H9 (cell line): Measurements from ENCODE around the gene JMJD8. TPM values are rescaled to one million over a fixed set of nuclear protein-coding genes. Genes with fewer than 3 reads are reported as not detected.

Experiments
- DNase-seq: peaks from one replicate; pipeline ENCODE4 v3.0.0-alpha.2; 2017
- H2AFZ ChIP-seq: one replicate; pipeline ENCODE4 v1.6.1; 2013; ENCODE audit warnings: mild to moderate bottlenecking, low read length, control low read depth, moderate library complexity
- H2AK5ac ChIP-seq: 2 replicates; pipeline ENCODE4 v1.6.1; 2013; ENCODE audit warnings: low read length, control low read depth, mixed read lengths; ENCODE audit not compliant: insufficient read length
- H2BK120ac ChIP-seq: one replicate; pipeline ENCODE4 v1.6.1; 2013; ENCODE audit warnings: low read depth, mild to moderate bottlenecking, low read length, control low read depth, inconsistent platforms; ENCODE audit not compliant: poor library complexity, severe bottlenecking
- H2BK12ac ChIP-seq: 2 replicates; pipeline ENCODE4 v1.6.1; 2013; ENCODE audit warnings: low read length, control low read depth, mixed read lengths, low read depth; ENCODE audit not compliant: insufficient read length
- H2BK15ac ChIP-seq: 2 replicates; pipeline ENCODE4 v1.6.1; 2013; ENCODE audit warnings: low read depth, low read length, control low read depth
- H2BK20ac ChIP-seq: one replicate; pipeline ENCODE4 v1.6.1; 2013; ENCODE audit warnings: low read depth, mild to moderate bottlenecking, low read length, control low read depth, inconsistent platforms; ENCODE audit not compliant: poor library complexity, severe bottlenecking
- H2BK5ac ChIP-seq: 2 replicates; pipeline ENCODE4 v1.6.1; 2013; ENCODE audit warnings: low read length, control low read depth, mixed read lengths; ENCODE audit not compliant: insufficient read length
- H3K14ac ChIP-seq: 2 replicates; pipeline ENCODE4 v1.6.1; 2013; ENCODE audit warnings: low read length, control low read depth; ENCODE audit not compliant: insufficient read depth
- H3K18ac ChIP-seq: 2 replicates; pipeline ENCODE4 v1.6.1; 2013; ENCODE audit warnings: low read depth, mild to moderate bottlenecking, mixed read lengths, low read length, control low read depth; ENCODE audit not compliant: insufficient read length
- H3K23ac ChIP-seq: 2 replicates; pipeline ENCODE4 v1.6.1; 2013; ENCODE audit warnings: low read length, control low read depth, mixed read lengths, low read depth; ENCODE audit not compliant: insufficient read length
- H3K23me2 ChIP-seq: 2 replicates; pipeline ENCODE4 v1.6.1; 2013; ENCODE audit warnings: low read depth, mild to moderate bottlenecking, mixed read lengths, low read length, control low read depth; ENCODE audit not compliant: insufficient read length, poor library complexity, severe bottlenecking
- H3K27ac ChIP-seq: 2 replicates; pipeline ENCODE4 v1.5.1; 2013; ENCODE audit warnings: low read length, control low read depth, mixed read lengths, low read depth; ENCODE audit not compliant: insufficient read length
- H3K27me3 ChIP-seq: 2 replicates; pipeline ENCODE4 v1.6.1; 2013; ENCODE audit warnings: low read length, control low read depth, inconsistent platforms; ENCODE audit not compliant: insufficient read depth
- H3K4ac ChIP-seq: 2 replicates; pipeline ENCODE4 v1.6.1; 2013; ENCODE audit warnings: low read depth, mild to moderate bottlenecking, control low read depth, inconsistent platforms, low read length, moderate library complexity
- H3K4me1 ChIP-seq: 2 replicates; pipeline ENCODE4 v1.6.1; 2013; ENCODE audit warnings: low read length, control low read depth, inconsistent platforms; ENCODE audit not compliant: insufficient read depth
- H3K4me2 ChIP-seq: 2 replicates; pipeline ENCODE4 v1.6.1; 2013; ENCODE audit warnings: low read length, control low read depth, mixed read lengths; ENCODE audit not compliant: insufficient read length, insufficient read depth
- H3K56ac ChIP-seq: 2 replicates; pipeline ENCODE4 v1.6.1; 2013; ENCODE audit warnings: low read depth, mild to moderate bottlenecking, mixed read lengths, low read length, control low read depth; ENCODE audit not compliant: insufficient read length
- H3K79me1 ChIP-seq: 2 replicates; pipeline ENCODE4 v1.6.1; 2013; ENCODE audit warnings: low read depth, mild to moderate bottlenecking, moderate library complexity, low read length, control low read depth, inconsistent platforms; ENCODE audit not compliant: insufficient read depth, poor library complexity, severe bottlenecking
- H3K79me2 ChIP-seq: 2 replicates; pipeline ENCODE4 v1.6.1; 2013; ENCODE audit warnings: low read length, control low read depth, inconsistent platforms; ENCODE audit not compliant: insufficient read depth
- H3K9ac ChIP-seq: 2 replicates; pipeline ENCODE4 v1.6.1; 2013; ENCODE audit warnings: low read length, control low read depth, mixed read lengths; ENCODE audit not compliant: insufficient read length; ENCODE audit errors: extremely low read depth
- H3K9me3 ChIP-seq: one replicate; pipeline ENCODE4 v1.6.1; 2013; ENCODE audit warnings: low read depth, low read length, inconsistent platforms; ENCODE audit not compliant: control insufficient read depth
- H3T11ph ChIP-seq: one replicate; pipeline ENCODE4 v1.6.1; 2013; ENCODE audit warnings: mild to moderate bottlenecking, low read length, control low read depth, inconsistent platforms
- H4K20me1 ChIP-seq: one replicate; pipeline ENCODE4 v1.6.1; 2013; ENCODE audit not compliant: control insufficient read depth, insufficient read length, insufficient read depth
- H4K5ac ChIP-seq: 2 replicates; pipeline ENCODE4 v1.6.1; 2013; ENCODE audit warnings: low read depth, mild to moderate bottlenecking, mixed read lengths, low read length, control low read depth; ENCODE audit not compliant: insufficient read length
- H4K8ac ChIP-seq: replicated peaks from 2 replicates; pipeline ENCODE4 v1.6.1; 2013; ENCODE audit warnings: low read length, control low read depth, mixed read lengths, low read depth; ENCODE audit not compliant: insufficient read length
- H4K91ac ChIP-seq: 2 replicates; pipeline ENCODE4 v1.6.1; 2013; ENCODE audit warnings: low read depth, mild to moderate bottlenecking, moderate library complexity, mixed read lengths, low read length, control low read depth; ENCODE audit not compliant: insufficient read length
- H3K27ac Mint-ChIP-seq, 3 experiments: 2 replicates in 2 of 3; 3 replicates in 1 of 3; pipeline ENCODE4 v1.8.0; 2020 to 2021; ENCODE audit warnings: mixed read lengths in 3 of 3, mild to moderate bottlenecking in 1 of 3, moderate library complexity in 1 of 3
- H3K27me3 Mint-ChIP-seq: 2 replicates; pipeline ENCODE4 v1.8.0; 2021; ENCODE audit warnings: low read depth, mild to moderate bottlenecking, moderate library complexity, mixed read lengths
- H3K36me3 Mint-ChIP-seq, 3 experiments: 2 replicates in 2 of 3; 3 replicates in 1 of 3; pipeline ENCODE4 v1.8.0; 2020 to 2021; ENCODE audit warnings: low read depth in 3 of 3, mixed read lengths in 3 of 3; ENCODE audit not compliant: insufficient read depth in 1 of 3
- H3K4me1 Mint-ChIP-seq, 2 experiments: 2 replicates each; pipeline ENCODE4 v1.8.0; 2020; ENCODE audit warnings: mixed read lengths in 2 of 2
- H3K4me3 Mint-ChIP-seq, 2 experiments: 2 replicates in 1 of 2; 3 replicates in 1 of 2; pipeline ENCODE4 v1.8.0; 2020 to 2021; ENCODE audit warnings: mild to moderate bottlenecking in 2 of 2, mixed read lengths in 2 of 2, moderate library complexity in 1 of 2
- H3K9me3 Mint-ChIP-seq, 2 experiments: 2 replicates in 1 of 2; 3 replicates in 1 of 2; pipeline ENCODE4 v1.8.0; 2020; ENCODE audit warnings: mild to moderate bottlenecking in 2 of 2, mixed read lengths in 2 of 2, moderate library complexity in 1 of 2
- WGBS: extraction: QIAGEN DNeasy Blood & Tissue Kit; methylation state at CpG from one replicate; pipeline ENCODE4 v1.1.7; 2013; ENCODE audit warnings: missing lambda C conversion rate, low lambda C conversion rate, mixed read lengths; ENCODE audit not compliant: insufficient read length; ENCODE audit errors: extremely low coverage; 5-methylcytosine and 5-hydroxymethylcytosine counted together
- total RNA-seq: library from RNA; stranded (reverse); gene quantifications from 2 replicates; pipeline ENCODE4 v1.2.1, GENCODE V29; 2021
- TF ChIP-seq, protein P1 (sequence below): fragments of 200-600 bp; sonication (generic); conservative IDR thresholded peaks from 3 replicates; pipeline ENCODE4 v1.8.0; 2021; ENCODE audit warnings: antibody characterized with exemption, mild to moderate bottlenecking

Gene JMJD8
- total RNA-seq, 1 experiment from 2014 or later: 52.7 TPM

DNA sequence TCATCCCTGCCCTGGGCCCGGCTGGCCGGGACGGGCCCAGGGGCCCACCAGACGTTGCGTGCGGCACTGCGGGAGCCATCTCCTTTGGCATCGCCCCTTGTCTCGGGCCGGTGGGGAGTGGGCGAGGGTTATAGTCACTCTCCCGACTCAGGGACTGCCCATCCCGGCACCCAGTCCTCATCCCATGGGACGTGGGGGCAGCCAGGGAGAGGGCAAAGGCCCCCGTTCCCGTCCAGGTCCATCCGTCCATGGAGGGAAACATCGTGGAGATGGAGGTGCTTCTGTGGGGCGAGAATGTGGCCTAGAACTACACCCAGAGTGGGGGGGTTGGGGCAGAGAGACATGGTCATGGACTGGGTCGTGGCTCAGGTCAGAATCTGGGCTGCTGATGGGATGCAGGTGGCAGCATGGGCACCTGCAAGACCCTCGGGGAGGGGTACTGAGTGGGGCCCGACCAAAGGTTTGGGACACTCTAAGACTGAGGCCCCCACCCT lies 37.4 kb downstream of the JMJD8 start:
- no peak overlapping the region; a peak in 1 of 7 replicates for H3K27ac Mint-ChIP-seq
- Histone ChIP-seq H3K4ac (no peak overlapping the region), H2BK5ac (no peak overlapping the region), H3K9ac (no peak overlapping the region), H3K23me2 (peaks cover 14% of the 10 kb centered on the region), H3K4me2 (no peak overlapping the region), H2BK120ac (no peak overlapping the region), H4K8ac (no peak overlapping the region), H3K23ac (no peak overlapping the region), H3K79me2 (no peaks in the 10 kb centered on the region), H4K5ac (no peak overlapping the region), H3K56ac (no peak overlapping the region), H3K14ac (no peak overlapping the region), H3K4me1 (no peaks in the 10 kb centered on the region; the same call in 1 of the 2 replicates), H3K27ac (no peak overlapping the region), H2AFZ (no peak overlapping the region), H2BK15ac (no peak overlapping the region), H3K18ac (no peak overlapping the region), H3K27me3 (no peaks in the 10 kb centered on the region), H2BK20ac (no peak overlapping the region), H4K20me1 (no peaks in the 10 kb centered on the region), H2BK12ac (no peak overlapping the region), H3K79me1 (no peaks in the 10 kb centered on the region), H4K91ac (no peak overlapping the region), H3T11ph (no peak overlapping the region), H2AK5ac (no peak overlapping the region), H3K9me3 (no peaks in the 10 kb centered on the region)
- H3K9me3 Mint-ChIP-seq: no peaks in the 10 kb centered on the region
- TF ChIP-seq, protein P1, sequence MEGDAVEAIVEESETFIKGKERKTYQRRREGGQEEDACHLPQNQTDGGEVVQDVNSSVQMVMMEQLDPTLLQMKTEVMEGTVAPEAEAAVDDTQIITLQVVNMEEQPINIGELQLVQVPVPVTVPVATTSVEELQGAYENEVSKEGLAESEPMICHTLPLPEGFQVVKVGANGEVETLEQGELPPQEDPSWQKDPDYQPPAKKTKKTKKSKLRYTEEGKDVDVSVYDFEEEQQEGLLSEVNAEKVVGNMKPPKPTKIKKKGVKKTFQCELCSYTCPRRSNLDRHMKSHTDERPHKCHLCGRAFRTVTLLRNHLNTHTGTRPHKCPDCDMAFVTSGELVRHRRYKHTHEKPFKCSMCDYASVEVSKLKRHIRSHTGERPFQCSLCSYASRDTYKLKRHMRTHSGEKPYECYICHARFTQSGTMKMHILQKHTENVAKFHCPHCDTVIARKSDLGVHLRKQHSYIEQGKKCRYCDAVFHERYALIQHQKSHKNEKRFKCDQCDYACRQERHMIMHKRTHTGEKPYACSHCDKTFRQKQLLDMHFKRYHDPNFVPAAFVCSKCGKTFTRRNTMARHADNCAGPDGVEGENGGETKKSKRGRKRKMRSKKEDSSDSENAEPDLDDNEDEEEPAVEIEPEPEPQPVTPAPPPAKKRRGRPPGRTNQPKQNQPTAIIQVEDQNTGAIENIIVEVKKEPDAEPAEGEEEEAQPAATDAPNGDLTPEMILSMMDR: no peak
- H3K4me1 Mint-ChIP-seq: peaks cover 2 to 15% of the 10 kb centered on the region in 2 experiments
- H3K4me3 Mint-ChIP-seq: peak overlapping the region in 1 of 2 experiments; percentile 29; a peak in 1 of 5 replicates
- DNase-seq: no peak
- peaks cover 2 to 15% (median 4%) of the 10 kb centered on the region in 3 experiments; a peak in 4 of 7 replicates for H3K36me3 Mint-ChIP-seq
- H3K27me3 Mint-ChIP-seq: no peaks in the 10 kb centered on the region; the same call in 1 of the 2 replicates
- no CpG with 5 or more reads among the region's 22 CpGs for WGBS
